LNCAP (cell line): ENCODE data around the gene APLP1.

Experiments used
- CTCF ChIP-seq: fragments of 450-650 bp; IDR thresholded peaks from 2 replicates; pipeline ENCODE4 v1.5.1; 2017; ENCODE audit warnings: mild to moderate bottlenecking

Gene APLP1

DNA sequence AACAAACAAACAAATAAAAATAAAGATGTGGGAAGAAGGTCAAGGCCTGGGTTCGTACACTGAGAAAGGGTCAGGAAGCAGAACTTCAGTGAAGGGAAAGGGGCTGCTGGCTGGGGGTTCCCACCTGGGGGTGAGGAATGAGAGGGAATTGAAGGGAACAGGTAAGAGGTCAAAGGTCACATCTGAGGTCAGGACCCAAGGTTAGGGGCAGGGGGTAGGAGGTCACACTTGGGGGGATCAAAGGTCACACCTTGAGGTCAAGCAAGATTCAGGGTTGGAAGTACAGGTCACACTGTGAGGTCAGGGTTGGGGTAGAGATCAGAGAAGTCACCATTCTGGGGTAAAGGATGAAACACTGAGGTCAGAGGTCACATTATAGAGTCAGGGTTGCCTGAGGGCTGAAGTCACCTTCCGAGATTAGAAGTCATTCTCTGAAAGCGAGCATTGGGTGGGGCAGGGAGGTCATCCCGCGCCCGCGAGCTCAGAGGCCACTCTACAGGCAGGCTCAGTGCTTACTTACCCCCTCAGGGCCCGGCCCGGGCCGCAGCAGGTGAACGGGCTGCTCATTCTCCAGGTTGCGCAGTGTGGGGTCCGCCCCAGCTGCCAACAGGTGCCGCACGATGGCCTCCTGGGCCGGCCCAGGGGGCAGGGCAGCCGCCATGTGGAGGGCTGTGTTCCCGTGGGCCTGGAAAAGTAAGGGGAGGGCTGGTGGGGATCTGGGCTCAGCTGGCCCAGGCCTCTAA is 21.2 kb downstream of the APLP1 start:
- TF ChIP-seq CTCF: no peak

DNA sequence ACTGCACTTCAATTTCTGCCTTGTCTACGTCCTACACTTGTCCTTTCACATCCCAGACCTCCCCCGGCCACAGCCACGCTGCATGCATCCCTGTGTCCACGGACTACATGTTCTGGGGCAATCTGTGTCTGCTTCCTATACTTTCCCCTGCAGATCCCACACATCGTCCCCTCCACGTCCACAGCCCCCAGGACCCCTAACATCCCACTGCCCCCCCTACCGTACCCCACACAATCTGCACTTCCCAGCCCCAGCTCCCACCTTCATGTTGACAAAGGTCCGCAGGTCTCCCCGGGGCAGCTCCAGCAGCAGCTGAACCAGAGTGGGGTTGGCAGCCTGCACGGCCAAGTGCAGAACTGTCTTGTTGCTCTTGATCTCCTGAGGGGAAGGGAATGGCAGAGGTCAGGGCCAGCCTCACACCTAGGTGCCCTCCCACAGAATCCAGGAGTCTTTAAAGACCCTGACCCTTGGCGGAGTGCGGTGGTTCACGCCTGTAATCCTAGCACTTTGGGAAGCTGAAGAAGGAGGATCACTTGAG is 21.8 kb downstream of the APLP1 start:
- no peak for TF ChIP-seq CTCF

GRCh38 chr19:35894342-35894741 is 26.0 kb downstream of the APLP1 start:
- no peak for TF ChIP-seq CTCF

DNA sequence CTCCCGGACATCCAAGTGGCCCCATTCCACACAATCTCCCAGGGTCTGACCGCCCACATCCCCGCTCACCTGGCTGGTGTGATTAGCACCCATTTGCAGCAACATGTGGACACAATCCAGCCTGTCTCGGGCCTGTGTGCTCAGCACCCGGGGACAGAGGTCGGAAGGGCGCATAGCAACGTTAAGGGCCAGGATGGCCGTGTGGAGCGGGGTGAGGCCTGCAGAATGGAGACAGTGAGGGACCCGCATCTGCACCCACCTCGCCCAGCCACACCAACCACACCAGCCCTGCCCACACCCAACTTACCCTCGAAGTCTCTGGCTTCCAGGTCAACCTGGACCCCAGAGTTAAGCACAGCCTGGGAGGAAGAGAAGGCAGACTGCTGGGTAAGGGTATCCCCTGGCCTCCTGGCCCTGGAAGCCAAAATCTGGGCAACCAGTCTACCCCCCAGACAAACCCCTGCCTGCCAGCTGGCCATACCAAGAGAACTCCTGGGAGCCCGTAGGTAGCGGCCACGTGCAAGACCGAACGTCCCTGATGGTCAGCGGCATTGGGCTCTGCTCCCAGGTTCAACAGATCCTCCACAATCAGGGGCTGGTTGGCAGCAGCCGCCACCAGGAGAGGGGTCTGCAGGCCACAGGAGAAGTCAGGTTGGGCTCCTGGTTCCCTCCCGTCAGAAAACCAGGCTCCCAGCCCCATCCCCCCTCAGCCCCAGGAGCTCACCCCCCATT is 27.7 kb downstream of the APLP1 start:
- no peak for TF ChIP-seq CTCF

GRCh38 chr19:35896643-35897040 is 28.3 kb downstream of the APLP1 start:
- TF ChIP-seq CTCF: no peak

GRCh38 chr19:35897706-35898451 is 29.5 kb downstream of the APLP1 start:
- TF ChIP-seq CTCF: no peak

GRCh38 chr19:35898499-35898809 is 30.1 kb downstream of the APLP1 start:
- no peak for TF ChIP-seq CTCF
